Panc1 (cell line): ENCODE results near the gene TM9SF3.

ENCODE experiments used
- CTCF ChIP-seq: fragments of 450-650 bp; IDR thresholded peaks from 2 replicates; pipeline ENCODE4 v1.5.1; 2017; ENCODE audit warnings: mild to moderate bottlenecking
- POLR2AphosphoS5 ChIP-seq: IDR thresholded peaks from 2 replicates; pipeline ENCODE4 v1.6.1; 2012; ENCODE audit warnings: mild to moderate bottlenecking, low read depth, low read length, moderate library complexity
- SIN3A ChIP-seq: IDR thresholded peaks from 2 replicates; pipeline ENCODE4 v1.6.1; 2012; ENCODE audit warnings: low read depth, mild to moderate bottlenecking, low read length, moderate library complexity, borderline replicate concordance; ENCODE audit not compliant: insufficient read depth
- TCF7L2 ChIP-seq: IDR thresholded peaks from 2 replicates; pipeline ENCODE4 v1.6.1; 2011; ENCODE audit warnings: mild to moderate bottlenecking, low read depth, low read length, inconsistent platforms
- TF ChIP-seq, protein P1 (sequence below), 2 experiments: IDR thresholded peaks; 2 replicates each; pipeline ENCODE4 v1.6.1; 2011 to 2012; ENCODE audit warnings: low read depth in 2 of 2, control low read depth in 1 of 2, low read length in 1 of 2, mild to moderate bottlenecking in 1 of 2, moderate library complexity in 1 of 2; ENCODE audit not compliant: insufficient read depth in 1 of 2

- no peak for TF ChIP-seq CTCF
- TF ChIP-seq POLR2AphosphoS5 = no peak
- TF ChIP-seq, protein P1, sequence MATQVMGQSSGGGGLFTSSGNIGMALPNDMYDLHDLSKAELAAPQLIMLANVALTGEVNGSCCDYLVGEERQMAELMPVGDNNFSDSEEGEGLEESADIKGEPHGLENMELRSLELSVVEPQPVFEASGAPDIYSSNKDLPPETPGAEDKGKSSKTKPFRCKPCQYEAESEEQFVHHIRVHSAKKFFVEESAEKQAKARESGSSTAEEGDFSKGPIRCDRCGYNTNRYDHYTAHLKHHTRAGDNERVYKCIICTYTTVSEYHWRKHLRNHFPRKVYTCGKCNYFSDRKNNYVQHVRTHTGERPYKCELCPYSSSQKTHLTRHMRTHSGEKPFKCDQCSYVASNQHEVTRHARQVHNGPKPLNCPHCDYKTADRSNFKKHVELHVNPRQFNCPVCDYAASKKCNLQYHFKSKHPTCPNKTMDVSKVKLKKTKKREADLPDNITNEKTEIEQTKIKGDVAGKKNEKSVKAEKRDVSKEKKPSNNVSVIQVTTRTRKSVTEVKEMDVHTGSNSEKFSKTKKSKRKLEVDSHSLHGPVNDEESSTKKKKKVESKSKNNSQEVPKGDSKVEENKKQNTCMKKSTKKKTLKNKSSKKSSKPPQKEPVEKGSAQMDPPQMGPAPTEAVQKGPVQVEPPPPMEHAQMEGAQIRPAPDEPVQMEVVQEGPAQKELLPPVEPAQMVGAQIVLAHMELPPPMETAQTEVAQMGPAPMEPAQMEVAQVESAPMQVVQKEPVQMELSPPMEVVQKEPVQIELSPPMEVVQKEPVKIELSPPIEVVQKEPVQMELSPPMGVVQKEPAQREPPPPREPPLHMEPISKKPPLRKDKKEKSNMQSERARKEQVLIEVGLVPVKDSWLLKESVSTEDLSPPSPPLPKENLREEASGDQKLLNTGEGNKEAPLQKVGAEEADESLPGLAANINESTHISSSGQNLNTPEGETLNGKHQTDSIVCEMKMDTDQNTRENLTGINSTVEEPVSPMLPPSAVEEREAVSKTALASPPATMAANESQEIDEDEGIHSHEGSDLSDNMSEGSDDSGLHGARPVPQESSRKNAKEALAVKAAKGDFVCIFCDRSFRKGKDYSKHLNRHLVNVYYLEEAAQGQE (IDR thresholded peaks at IDR 0.05; ENCODE audit: insufficient read depth in 1 of 2, low read depth in 2 of 2, low read length in 1 of 2) = no peak
- TF ChIP-seq TCF7L2 = no peak
- no peak for TF ChIP-seq SIN3A
Observed at GRCh38 chr10:96622013-96622787, 35.4 kb upstream of the TM9SF3 start.
